HL-60/S4 (cell line): Measurements from ENCODE around the gene AFF2.

Experiments used
- in situ Hi-C: fragments of 300-500 bp; cut with MboI; formaldehyde crosslinking; loops from 2 replicates; pipeline ENCODE4 v1.14.3; 2022; ENCODE audit warnings: low sequenced_read_pairs

The AFF2 gene

DNA sequence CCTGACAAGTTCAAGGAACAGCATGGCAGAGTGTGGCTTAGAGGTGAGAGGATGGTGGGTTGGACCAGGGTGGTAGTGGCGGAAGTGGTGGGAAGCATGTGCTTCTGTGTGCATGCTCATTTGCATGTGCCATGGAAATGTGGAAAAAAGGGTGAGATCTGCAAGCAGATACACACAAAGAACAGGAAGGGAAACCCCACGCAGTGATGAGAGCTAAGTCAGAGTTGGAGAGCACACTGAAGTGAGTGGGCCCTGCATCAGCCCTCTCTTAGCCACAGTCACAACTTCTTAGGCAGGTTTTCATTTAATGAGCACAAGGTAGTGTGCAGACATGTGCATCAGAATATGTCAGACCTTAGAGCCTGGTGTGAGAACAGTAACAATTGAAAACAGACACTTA, 483.8 kb downstream of the AFF2 start:
- in situ Hi-C loops, result no loop called here

DNA sequence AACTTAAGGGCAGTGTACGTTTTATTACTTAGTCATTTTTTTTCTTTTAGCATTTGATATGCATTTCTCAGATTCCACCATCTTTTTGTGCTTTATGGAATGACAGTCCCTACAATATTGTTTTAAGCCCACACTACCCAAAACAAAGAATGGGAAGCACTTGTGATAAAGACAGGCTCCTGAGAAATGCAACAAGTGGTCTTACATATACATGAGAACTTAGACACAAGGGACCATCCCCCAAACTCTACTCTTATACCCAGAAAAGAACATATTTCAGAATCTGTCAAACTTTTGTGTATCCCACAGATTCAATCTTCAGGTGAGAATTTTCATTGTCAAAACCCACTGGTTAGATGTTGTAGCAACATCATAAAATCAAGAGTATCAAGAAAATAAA, 491.1 kb downstream of the AFF2 start:
- in situ Hi-C loops, result no loop called here

DNA sequence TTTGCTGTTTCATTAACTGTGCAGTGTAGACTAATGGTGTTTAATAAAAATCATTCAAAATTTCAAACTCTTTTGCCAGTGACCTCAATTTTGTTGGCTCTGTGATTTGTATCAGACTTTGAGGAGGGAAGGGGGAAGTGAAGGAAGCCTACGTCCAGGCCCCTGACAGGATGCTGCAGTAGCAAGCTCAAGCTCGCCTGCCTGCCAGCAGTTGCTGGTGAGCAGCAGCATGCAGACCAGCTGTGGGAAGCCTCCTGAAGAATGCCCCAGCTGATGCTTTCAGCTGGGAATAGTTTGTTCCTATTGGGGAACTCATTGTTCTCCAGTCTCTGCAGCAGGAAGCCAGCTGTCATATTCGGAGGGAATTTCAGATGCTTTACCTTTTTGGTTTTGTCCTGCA, 495.2 kb downstream of the AFF2 start:
- in situ Hi-C loops, result no loop called here

DNA sequence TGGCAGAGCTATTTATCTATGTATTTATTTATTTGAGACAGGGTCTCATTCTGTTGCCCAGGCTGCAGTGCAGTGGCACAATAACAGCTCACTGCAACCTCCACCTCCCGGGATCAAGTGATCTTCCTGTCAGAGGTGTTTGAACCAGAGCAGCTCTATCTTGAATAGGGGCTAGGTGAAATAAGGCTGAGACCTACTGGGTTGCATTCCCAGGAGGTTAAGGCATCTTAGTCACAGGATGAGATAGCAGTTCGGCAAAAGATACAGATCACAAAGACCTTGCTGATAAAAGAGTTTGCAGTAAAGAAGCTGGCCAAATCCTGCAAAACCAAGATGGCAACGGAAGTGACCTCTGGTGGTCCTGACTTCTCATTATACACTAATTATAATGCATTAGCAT, 501.9 kb downstream of the AFF2 start:
- in situ Hi-C loops, result no loop called here

DNA sequence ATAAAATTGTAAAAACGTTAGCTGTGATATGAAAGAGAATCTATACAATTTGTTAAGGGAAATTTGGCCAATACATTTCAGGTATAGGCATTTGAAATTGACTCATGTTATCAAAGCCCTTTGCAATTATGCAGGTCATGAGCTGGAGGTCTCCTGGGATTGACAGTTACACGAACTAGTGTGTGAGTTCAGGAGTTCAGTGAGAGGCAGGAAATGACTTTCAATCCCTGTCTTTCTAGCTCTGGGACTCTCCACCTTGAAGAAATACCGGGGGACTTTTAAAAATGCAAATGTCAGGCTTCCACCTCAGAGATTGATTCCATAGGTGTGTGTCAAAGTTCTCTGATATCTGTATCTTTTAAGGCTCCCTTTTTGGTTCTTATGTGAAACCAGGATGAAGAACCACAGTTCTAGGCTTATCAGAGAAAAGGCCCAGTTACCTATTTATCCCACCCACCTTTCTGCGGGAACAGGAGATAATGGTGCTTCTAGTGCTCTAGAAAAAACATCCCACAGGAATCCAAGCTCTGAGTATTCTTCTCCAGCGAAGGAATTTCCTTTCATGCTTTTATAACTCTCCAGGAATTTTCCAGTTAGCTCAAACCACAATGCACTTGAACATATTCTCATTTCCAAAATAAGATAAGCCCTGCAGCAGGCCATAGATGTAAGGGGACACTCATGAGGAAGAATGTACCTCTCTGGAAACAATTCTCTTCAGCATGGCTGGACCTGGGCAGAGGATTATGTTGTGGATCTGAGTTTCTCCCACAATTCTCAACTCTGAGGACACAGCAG, 503.6 kb downstream of the AFF2 start:
- in situ Hi-C loops, result no loop called here

DNA sequence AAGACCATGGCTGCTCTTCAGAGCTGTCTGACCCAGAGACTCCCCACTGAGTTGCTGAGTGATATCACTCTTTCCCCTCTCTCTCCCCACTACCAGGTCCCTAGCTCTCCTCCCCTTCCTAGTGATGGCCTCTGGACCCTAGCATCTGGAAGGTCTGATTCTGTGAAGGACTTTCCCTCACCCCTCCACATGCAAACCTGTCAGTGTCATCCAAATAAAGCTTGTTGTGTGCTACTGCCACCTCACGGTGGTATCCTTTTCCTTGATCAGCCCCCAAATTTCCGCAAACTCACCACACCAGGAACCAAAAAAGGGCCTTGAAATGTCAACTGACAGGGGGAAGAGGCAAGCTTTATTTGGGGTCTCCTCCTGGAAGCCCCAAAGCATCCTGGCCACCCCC, 504.5 kb downstream of the AFF2 start:
- in situ Hi-C loops, result no loop called here

DNA sequence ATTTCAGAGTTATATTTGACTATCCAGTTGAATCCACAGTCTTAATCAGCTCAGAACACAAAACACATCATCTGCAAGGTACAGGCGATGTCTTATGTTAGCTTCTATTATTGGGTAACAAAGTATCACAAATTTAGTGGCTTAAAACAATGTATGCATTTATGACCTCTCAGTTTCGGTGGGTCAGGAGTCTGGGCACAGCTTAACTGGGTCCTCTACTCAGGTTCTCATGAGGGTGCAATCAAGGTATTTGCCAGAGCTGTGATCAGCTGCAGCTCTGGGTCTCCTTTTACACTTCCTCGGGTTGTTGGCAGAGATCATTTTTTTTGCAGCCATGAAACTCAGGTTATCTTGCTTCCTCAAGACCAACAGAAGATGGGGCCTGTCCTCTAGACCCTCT, 505.8 kb downstream of the AFF2 start:
- in situ Hi-C loops, result no loop called here

DNA sequence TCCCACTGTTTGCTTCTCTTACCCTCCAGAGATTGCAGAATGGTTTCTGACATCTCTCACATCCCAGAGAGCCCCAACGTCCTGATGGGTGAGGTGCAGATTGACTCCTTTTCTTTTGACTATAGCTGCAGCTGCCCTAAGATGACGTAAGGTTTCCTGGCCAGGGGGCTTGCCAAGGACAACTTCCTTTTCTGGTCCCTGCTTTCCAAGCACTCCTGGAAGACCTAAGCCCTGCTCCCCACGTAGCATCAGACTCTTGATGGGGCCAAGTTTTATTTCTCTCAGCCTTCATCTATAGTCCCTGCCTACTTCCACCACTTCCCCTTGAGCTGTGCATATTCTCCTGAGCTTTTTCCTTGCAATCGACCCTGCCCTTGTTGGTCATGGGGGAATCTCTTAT, 507.0 kb downstream of the AFF2 start:
- in situ Hi-C loops, result no loop called here

DNA sequence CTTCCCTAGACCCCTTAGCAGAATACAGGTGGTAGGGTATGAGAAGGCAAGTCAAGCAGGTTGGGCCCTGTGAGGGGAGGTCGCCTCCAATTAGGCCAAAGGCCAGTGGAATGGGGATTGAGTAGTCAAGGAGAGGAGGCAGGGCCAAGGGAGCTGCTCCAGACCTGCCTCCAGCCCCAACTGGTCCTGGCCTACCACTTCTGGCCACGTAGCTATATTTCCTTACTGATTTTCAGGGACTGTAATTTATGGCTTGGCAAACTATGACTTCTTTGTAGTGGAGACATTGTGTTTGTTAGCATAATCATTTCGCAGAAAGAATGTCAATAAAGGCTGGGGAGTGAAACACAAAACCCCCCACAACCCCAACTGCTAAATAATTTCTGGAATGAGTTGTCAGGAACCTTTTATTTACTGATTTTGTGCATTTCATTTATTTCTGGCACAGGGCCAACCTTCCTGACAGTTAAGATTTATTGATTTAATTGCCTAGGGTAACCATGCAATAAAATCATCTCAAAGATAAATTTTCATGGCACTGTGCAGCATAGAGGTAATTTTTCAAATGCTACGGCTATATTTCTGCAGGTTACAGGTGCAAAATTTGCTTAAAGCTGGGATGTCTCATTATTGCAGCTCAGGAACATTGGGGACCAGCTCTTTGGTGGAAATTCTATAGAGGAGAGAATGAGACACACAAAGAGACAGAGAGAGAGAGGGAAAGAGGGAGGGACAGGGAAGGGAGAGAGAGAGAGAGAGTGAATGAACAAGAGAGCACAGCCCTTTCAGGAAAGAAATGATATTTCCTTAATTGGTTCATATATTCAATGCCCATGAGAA, 509.8 kb downstream of the AFF2 start:
- in situ Hi-C loops, result no loop called here

DNA sequence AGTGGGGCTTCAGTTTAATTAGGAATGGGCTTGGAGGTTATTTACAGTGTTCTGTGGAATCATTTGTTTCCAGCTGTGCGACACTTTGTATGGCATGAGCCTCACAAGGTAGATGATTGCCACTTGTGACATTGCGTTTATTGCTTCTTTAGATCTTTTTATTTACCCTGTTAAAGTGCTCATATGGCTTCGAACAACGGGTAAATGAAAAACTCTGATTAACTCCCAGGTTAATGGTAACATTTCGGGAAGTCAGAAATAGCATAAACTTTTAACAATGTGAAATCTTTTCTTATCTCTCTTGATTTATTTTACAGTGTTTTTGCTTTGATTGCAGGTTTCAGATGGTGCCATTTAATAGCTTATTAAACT, 510.4 kb downstream of the AFF2 start:
- in situ Hi-C loops, result no loop called here

DNA sequence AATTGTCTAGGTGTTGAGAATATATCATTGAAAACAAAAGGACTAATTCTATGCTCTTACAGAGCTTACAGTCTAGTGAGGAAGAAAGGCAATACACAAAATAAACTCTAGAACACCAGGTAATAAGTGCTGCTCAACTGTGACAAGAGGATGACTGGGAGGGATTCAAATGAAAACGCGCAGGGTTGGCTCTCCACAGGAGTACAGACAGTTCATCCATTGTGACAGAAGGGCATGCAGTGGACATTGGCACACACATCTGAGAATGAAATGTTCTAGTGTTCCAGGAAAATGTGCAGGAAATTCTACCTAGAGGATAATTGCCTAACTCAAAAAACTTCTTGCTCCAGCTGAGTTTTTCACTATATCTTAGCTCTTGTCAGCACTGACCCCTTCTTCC, 512.7 kb downstream of the AFF2 start:
- in situ Hi-C loops, result no loop called here

DNA sequence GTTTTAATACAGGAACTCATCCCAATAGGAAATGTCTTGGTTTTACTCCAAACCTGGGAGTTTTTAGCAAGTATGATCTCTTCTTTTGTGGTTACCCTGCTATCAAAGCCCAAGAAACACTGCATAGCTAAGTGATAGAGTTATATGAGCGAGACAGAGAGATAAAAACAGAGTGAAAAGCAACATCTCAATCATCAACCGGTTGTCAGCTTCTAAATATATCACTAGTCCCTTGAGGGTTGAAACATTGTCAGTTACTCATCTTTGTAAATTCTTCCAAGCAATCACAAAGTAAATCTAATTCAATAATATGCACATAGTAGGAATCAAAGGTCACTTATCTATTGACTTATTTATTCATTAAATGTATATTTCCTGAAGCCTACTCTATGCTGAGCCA, 520.7 kb downstream of the AFF2 start:
- in situ Hi-C loops, result no loop called here

DNA sequence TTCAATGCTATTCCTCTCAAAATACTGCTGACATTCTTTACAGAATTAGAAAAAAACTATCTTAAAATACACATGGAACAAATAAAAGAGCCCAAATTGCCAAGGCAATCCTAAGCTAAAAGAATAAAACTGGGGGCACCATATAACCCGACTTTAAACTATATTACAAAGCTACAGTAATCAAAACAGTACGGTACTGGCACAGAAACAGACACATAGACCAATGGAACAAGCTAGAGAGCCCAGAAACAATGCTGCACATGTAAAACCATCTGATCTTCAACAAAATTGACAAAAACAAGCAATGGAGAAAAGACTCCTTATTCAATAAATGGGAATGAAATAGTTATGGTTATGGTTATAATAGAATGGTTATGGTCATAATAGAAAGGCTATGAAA, 522.1 kb downstream of the AFF2 start:
- in situ Hi-C loops, result no loop called here

DNA sequence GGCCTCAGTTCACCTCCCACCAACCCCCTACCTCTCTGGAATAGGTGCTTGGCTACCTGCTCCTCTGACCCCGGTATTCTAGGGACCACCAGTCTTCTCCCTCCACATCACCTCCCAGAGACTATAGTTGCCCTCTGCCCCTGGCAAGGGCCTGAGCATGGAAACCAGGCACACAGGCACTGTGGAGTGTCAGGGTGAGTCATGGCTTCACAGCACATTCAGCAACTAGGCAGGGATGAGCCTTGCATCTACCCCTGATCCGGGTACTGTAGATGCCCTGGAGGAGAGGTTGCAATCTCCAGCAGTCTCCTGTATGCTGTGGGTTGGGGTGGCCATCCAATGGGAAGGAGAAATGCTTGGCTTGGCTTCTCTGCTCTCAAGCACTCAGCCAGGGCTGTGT, 532.0 kb downstream of the AFF2 start:
- in situ Hi-C loops, result no loop called here

DNA sequence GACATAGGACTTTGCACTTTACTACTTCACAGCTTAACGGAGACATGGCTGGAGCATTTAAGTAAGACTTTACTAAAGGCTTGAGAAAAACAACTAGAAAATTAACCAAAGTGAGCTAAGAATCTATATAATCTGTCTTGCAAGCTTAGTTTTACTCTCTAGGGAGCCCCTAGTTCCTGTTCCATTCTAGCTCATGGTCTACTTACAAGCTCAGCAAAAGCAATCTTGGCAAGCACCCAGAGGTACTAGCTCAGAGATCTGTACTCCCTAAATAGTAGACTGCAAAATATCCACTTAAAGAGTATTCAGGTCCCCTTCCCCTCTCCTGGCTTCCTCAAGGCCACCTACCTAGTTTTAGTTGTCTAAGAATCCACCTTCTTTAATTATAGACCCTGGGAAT, 535.7 kb downstream of the AFF2 start:
- in situ Hi-C loops, result no loop called here

DNA sequence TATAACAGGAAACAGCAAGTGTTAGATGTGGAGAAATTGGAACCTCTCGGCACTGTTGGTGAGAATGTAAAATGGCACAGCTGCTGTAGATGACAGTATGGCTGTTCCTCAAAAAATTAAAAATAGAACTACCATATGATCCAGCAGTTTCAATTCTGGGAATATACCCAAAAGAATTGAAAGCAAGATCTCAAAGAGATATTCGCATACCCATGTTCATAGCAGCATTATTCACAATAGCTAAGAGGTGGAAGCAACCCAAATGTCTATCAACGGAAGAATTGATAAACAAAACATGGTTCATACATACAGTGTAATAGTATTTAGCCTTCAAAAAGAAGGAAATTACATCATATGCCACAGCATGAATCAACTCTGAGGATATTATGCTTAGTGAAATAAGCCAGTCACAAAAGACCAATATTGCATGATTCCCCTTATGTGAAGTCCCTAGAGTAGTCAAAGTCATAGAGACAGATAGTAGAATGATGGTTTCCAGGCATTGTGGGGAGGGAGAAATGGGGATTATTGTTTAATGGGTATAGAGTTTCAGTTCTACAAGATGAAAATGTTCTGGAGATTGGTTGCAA, 537.0 kb downstream of the AFF2 start:
- in situ Hi-C loops, result no loop called here

DNA sequence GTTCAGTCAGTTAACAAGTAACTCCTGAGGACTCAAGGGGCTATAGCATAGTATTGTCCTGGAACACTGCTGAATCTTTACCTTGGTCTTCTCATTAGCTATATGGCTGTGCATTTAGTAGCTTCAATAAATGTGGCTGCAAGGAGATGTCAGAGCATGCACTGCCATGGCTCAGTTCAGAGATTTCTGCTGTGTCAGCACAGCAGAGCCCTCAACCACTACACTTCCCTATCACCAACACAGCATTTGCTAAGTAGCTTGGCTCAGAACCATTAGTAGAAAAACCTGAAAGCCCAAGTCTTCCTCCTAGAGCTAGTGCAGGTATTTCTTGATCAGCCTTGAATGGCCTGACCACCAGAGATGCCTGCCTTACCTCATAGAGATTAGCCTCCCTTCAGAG, 538.6 kb downstream of the AFF2 start:
- in situ Hi-C loops, result no loop called here

DNA sequence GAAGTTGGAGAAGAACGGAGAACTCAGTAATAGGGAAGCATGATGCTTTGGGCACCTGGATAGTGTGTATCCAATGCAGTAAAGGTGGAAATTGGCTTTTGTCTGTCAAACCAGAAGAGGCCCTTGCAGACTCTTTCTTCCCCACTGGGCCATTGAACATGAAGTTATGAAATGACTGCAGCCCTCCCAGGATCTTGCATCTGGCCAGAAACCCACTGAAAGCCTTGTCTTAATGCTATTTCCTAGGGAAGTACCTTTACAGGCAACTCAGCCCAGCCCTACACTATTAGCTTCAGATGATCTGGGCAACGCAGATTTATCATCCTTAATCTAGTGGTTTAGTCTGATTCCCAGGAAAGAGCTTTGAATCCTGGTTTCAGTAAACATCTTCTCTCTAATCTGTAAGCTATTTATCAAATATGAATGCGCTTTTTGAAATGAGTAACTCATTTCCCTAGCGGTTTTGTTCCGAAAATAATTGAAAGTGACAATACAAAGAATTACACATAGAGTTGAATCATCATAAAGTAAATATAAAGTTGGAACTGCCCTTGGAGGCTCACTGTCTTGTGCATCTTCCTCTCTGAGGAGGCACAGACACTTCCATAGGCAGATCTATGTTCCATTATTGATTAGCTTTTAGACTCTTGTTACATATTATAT, 540.6 kb downstream of the AFF2 start:
- in situ Hi-C loops, result no loop called here

DNA sequence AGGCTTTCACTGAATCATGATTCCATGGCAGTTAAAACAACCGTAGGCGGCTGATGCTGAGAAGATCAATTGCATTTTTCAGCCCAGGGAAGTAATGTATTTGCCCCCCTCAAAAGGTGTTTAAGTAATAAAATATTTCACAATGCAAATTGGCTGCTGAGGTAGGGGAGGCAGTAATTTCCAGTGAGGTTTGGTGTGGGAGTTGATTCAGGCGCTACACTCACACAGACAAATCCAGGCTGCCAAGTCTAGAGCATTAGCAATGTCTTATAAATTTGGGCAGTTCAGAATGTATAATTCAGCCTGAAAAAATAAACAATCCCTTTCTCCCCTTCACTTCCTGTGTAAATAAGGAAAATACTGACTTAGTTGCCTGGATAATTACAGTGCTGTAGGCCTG, 543.0 kb downstream of the AFF2 start:
- in situ Hi-C loops, result no loop called here

DNA sequence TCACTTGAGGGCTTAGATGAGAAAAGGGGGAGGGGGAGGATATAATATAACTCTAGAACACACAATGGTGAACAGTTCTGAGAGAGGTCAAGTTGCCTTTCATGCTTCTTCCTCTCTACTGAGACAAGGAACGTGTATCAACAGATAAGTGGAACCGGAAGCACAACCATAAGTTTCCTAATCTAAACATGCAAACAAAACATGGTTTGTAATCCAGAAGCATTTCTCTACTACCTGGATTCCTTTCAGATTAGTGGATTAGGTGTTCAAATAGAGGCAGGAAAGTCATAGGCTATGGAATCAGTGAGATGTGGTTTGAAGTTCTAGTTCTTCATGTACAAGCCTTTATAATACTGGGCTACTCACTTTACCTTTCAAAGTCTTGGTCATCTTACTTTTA, 544.1 kb downstream of the AFF2 start:
- in situ Hi-C loops, result no loop called here

DNA sequence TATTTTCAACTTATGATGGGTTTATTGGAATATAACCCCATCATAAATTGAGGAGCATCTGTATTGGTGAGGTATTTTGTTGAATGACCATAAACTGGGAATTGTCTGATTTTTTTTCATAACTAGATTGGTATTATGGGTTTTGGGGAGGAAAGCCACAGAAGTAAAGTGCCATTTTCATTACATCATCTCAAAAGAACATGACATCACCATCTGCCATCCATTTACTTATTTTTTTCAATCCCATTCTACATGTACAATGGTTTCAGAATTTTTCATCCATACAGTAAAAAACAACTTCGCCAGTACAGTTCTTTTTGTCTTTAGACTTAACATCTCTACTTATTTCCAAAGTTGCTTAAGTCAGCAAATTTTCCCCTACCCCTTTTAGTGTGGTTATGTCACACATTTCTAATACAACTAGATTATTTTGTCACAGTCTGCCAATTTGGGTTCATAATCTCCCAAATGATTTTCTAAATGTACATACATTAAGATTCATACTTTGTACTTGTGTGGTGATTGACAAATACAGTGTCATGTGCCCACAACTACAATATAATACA, 545.3 kb downstream of the AFF2 start:
- in situ Hi-C loops, result no loop called here
